ENCODE data around the gene IGF1R.

The IGF1R gene

GRCh38 chr15:98753726-98754656 is 105.7 kb downstream of the IGF1R start:
- peak overlapping the region; percentile 77 for H3K9ac ChIP-seq (ENCODE audit: low read length)
- H3K9me3 ChIP-seq (ENCODE audit: control insufficient read depth, low read length) = no peaks in the 10 kb centered on the region
- H3K36me3 ChIP-seq (ENCODE audit: control insufficient read depth, insufficient read depth, low read length) = no peaks in the 10 kb centered on the region
- peaks cover 6% of the 10 kb centered on the region for H3K4me1 ChIP-seq (ENCODE audit: control insufficient read depth, insufficient read depth, low read length)
- peak overlapping the region; percentile 56 for H3K4me3 ChIP-seq (ENCODE audit: low read length)
- no peaks in the 10 kb centered on the region for H3K27me3 ChIP-seq (ENCODE audit: control insufficient read depth, insufficient read depth, low read length)

- Histone ChIP-seq H3K27me3 (ENCODE audit: control insufficient read depth, insufficient read depth, low read length) (no peaks in the 10 kb centered on the region), H3K9me3 (ENCODE audit: control insufficient read depth, low read length) (no peaks in the 10 kb centered on the region), H3K4me3 (ENCODE audit: low read length) (peak overlapping the region; percentile 56), H3K4me1 (ENCODE audit: control insufficient read depth, insufficient read depth, low read length) (peaks cover under 1% of the 10 kb centered on the region), H3K36me3 (ENCODE audit: control insufficient read depth, insufficient read depth, low read length) (no peaks in the 10 kb centered on the region), H3K9ac (ENCODE audit: low read length) (peak overlapping the region; percentile 77)
Observed at GRCh38 chr15:98754657-98755022, 106.3 kb downstream of the IGF1R start.

GRCh38 chr15:98755138-98755537 is 106.8 kb downstream of the IGF1R start:
- Histone ChIP-seq H3K9ac (ENCODE audit: low read length) (no peak overlapping the region), H3K9me3 (ENCODE audit: control insufficient read depth, low read length) (no peaks in the 10 kb centered on the region), H3K27me3 (ENCODE audit: control insufficient read depth, insufficient read depth, low read length) (no peaks in the 10 kb centered on the region), H3K4me1 (ENCODE audit: control insufficient read depth, insufficient read depth, low read length) (no peaks in the 10 kb centered on the region), H3K36me3 (ENCODE audit: control insufficient read depth, insufficient read depth, low read length) (no peaks in the 10 kb centered on the region), H3K4me3 (ENCODE audit: low read length) (no peak overlapping the region)

GRCh38 chr15:98755781-98756180 is 107.4 kb downstream of the IGF1R start:
- Histone ChIP-seq H3K27me3 (ENCODE audit: control insufficient read depth, insufficient read depth, low read length) (no peaks in the 10 kb centered on the region), H3K9me3 (ENCODE audit: control insufficient read depth, low read length) (no peaks in the 10 kb centered on the region), H3K4me1 (ENCODE audit: control insufficient read depth, insufficient read depth, low read length) (peaks cover 6% of the 10 kb centered on the region), H3K36me3 (ENCODE audit: control insufficient read depth, insufficient read depth, low read length) (no peaks in the 10 kb centered on the region), H3K4me3 (ENCODE audit: low read length) (no peak overlapping the region), H3K9ac (ENCODE audit: low read length) (no peak overlapping the region)

- Histone ChIP-seq H3K36me3 (ENCODE audit: control insufficient read depth, insufficient read depth, low read length) (no peaks in the 10 kb centered on the region), H3K4me3 (ENCODE audit: low read length) (no peak overlapping the region), H3K4me1 (ENCODE audit: control insufficient read depth, insufficient read depth, low read length) (peaks cover 7% of the 10 kb centered on the region), H3K9ac (ENCODE audit: low read length) (no peak overlapping the region), H3K9me3 (ENCODE audit: control insufficient read depth, low read length) (no peaks in the 10 kb centered on the region), H3K27me3 (ENCODE audit: control insufficient read depth, insufficient read depth, low read length) (no peaks in the 10 kb centered on the region)
Observed at GRCh38 chr15:98758224-98758623, 109.9 kb downstream of the IGF1R start.

- Histone ChIP-seq H3K9me3 (ENCODE audit: control insufficient read depth, low read length) (no peaks in the 10 kb centered on the region), H3K4me3 (ENCODE audit: low read length) (no peak overlapping the region), H3K9ac (ENCODE audit: low read length) (no peak overlapping the region), H3K36me3 (ENCODE audit: control insufficient read depth, insufficient read depth, low read length) (no peaks in the 10 kb centered on the region), H3K4me1 (ENCODE audit: control insufficient read depth, insufficient read depth, low read length) (peaks cover 16% of the 10 kb centered on the region), H3K27me3 (ENCODE audit: control insufficient read depth, insufficient read depth, low read length) (no peaks in the 10 kb centered on the region)
Observed at GRCh38 chr15:98759277-98759676, 110.9 kb downstream of the IGF1R start.

GRCh38 chr15:98760112-98760826 is 111.9 kb downstream of the IGF1R start:
- H3K9ac ChIP-seq (ENCODE audit: low read length) = no peak overlapping the region
- H3K27me3 ChIP-seq (ENCODE audit: control insufficient read depth, insufficient read depth, low read length) = no peaks in the 10 kb centered on the region
- H3K36me3 ChIP-seq (ENCODE audit: control insufficient read depth, insufficient read depth, low read length) = no peaks in the 10 kb centered on the region
- no peak overlapping the region for H3K4me3 ChIP-seq (ENCODE audit: low read length)
- H3K9me3 ChIP-seq (ENCODE audit: control insufficient read depth, low read length) = no peaks in the 10 kb centered on the region
- peaks cover 16% of the 10 kb centered on the region for H3K4me1 ChIP-seq (ENCODE audit: control insufficient read depth, insufficient read depth, low read length)

GRCh38 chr15:98760975-98761374 is 112.6 kb downstream of the IGF1R start:
- H3K27me3 ChIP-seq (ENCODE audit: control insufficient read depth, insufficient read depth, low read length) = no peaks in the 10 kb centered on the region
- H3K4me3 ChIP-seq (ENCODE audit: low read length) = no peak overlapping the region
- no peaks in the 10 kb centered on the region for H3K9me3 ChIP-seq (ENCODE audit: control insufficient read depth, low read length)
- H3K36me3 ChIP-seq (ENCODE audit: control insufficient read depth, insufficient read depth, low read length) = no peaks in the 10 kb centered on the region
- H3K9ac ChIP-seq (ENCODE audit: low read length) = no peak overlapping the region
- peaks cover 16% of the 10 kb centered on the region for H3K4me1 ChIP-seq (ENCODE audit: control insufficient read depth, insufficient read depth, low read length)

- Histone ChIP-seq H3K9ac (ENCODE audit: low read length) (peak overlapping the region; percentile 45), H3K27me3 (ENCODE audit: control insufficient read depth, insufficient read depth, low read length) (no peaks in the 10 kb centered on the region), H3K9me3 (ENCODE audit: control insufficient read depth, low read length) (no peaks in the 10 kb centered on the region), H3K4me1 (ENCODE audit: control insufficient read depth, insufficient read depth, low read length) (peaks cover 16% of the 10 kb centered on the region), H3K4me3 (ENCODE audit: low read length) (no peak overlapping the region), H3K36me3 (ENCODE audit: control insufficient read depth, insufficient read depth, low read length) (no peaks in the 10 kb centered on the region)
Observed at GRCh38 chr15:98763179-98763578, 114.8 kb downstream of the IGF1R start.

GRCh38 chr15:98764291-98764690 is 116.0 kb downstream of the IGF1R start:
- H3K36me3 ChIP-seq (ENCODE audit: control insufficient read depth, insufficient read depth, low read length) = no peaks in the 10 kb centered on the region
- no peak overlapping the region for H3K9ac ChIP-seq (ENCODE audit: low read length)
- H3K9me3 ChIP-seq (ENCODE audit: control insufficient read depth, low read length) = no peaks in the 10 kb centered on the region
- no peak overlapping the region for H3K4me3 ChIP-seq (ENCODE audit: low read length)
- H3K4me1 ChIP-seq (ENCODE audit: control insufficient read depth, insufficient read depth, low read length) = peaks cover 19% of the 10 kb centered on the region
- H3K27me3 ChIP-seq (ENCODE audit: control insufficient read depth, insufficient read depth, low read length) = no peaks in the 10 kb centered on the region

- H3K36me3 ChIP-seq (ENCODE audit: control insufficient read depth, insufficient read depth, low read length) = no peaks in the 10 kb centered on the region
- H3K4me1 ChIP-seq (ENCODE audit: control insufficient read depth, insufficient read depth, low read length) = peaks cover 23% of the 10 kb centered on the region
- no peak overlapping the region for H3K4me3 ChIP-seq (ENCODE audit: low read length)
- H3K27me3 ChIP-seq (ENCODE audit: control insufficient read depth, insufficient read depth, low read length) = no peaks in the 10 kb centered on the region
- no peak overlapping the region for H3K9ac ChIP-seq (ENCODE audit: low read length)
- H3K9me3 ChIP-seq (ENCODE audit: control insufficient read depth, low read length) = no peaks in the 10 kb centered on the region
Observed at GRCh38 chr15:98765610-98766009, 117.3 kb downstream of the IGF1R start.

- Histone ChIP-seq H3K27me3 (ENCODE audit: control insufficient read depth, insufficient read depth, low read length) (no peaks in the 10 kb centered on the region), H3K4me3 (ENCODE audit: low read length) (no peak overlapping the region), H3K4me1 (ENCODE audit: control insufficient read depth, insufficient read depth, low read length) (peaks cover 35% of the 10 kb centered on the region), H3K9me3 (ENCODE audit: control insufficient read depth, low read length) (no peaks in the 10 kb centered on the region), H3K9ac (ENCODE audit: low read length) (no peak overlapping the region), H3K36me3 (ENCODE audit: control insufficient read depth, insufficient read depth, low read length) (no peaks in the 10 kb centered on the region)
Observed at GRCh38 chr15:98767692-98768091, 119.4 kb downstream of the IGF1R start.
